HCT116 (cell line): ENCODE results near the gene ZBTB33.

Experiments used
- EGR1 ChIP-seq: IDR thresholded peaks from 2 replicates; pipeline ENCODE4 v1.6.1; 2012; ENCODE audit warnings: low read depth
- EZH2 ChIP-seq: fragments of 200-600 bp; sonication (generic); IDR thresholded peaks from 2 replicates; pipeline ENCODE4 v1.6.1; 2017; ENCODE audit warnings: antibody characterized with exemption, mixed run types
- POLR2A ChIP-seq: IDR thresholded peaks from 2 replicates; pipeline ENCODE4 v1.7.0; 2011; ENCODE audit warnings: borderline replicate concordance; ENCODE audit not compliant: insufficient read depth, insufficient read length; ENCODE audit errors: extremely low read depth
- POLR2AphosphoS5 ChIP-seq: IDR thresholded peaks from 2 replicates; pipeline ENCODE4 v1.6.1; 2011; ENCODE audit warnings: mild to moderate bottlenecking, low read depth, low read length, moderate library complexity
- SP1 ChIP-seq: IDR thresholded peaks from 2 replicates; pipeline ENCODE4 v1.6.1; 2012; ENCODE audit warnings: low read depth
- YY1 ChIP-seq: IDR thresholded peaks from 2 replicates; pipeline ENCODE4 v1.6.1; 2011; ENCODE audit warnings: low read length, low read depth, moderate library complexity, mild to moderate bottlenecking; ENCODE audit not compliant: insufficient replicate concordance; ENCODE audit errors: extremely low read depth
- ZNF274 ChIP-seq: fragments of 200-500 bp; sonication (Bioruptor generic); IDR thresholded peaks from 2 replicates; pipeline ENCODE4 v1.6.1; 2014; ENCODE audit warnings: mild to moderate bottlenecking, low read depth, low read length, inconsistent platforms
- TF ChIP-seq, protein P1 (sequence below), 3 experiments: fragments of 200-600 bp in 1 of 3; sonication (generic) in 1 of 3; IDR thresholded peaks in 2 of 3; conservative IDR thresholded peaks in 1 of 3; 2 replicates each; pipeline ENCODE4 v1.5.1; 2012 to 2017; ENCODE audit warnings: low read depth in 2 of 3, low read length in 2 of 3, antibody characterized with exemption in 1 of 3, borderline replicate concordance in 1 of 3, control low read depth in 1 of 3, mild to moderate bottlenecking in 1 of 3, mixed read lengths in 1 of 3, mixed run types in 1 of 3, moderate library complexity in 1 of 3; ENCODE audit not compliant: insufficient read depth in 1 of 3
- TF ChIP-seq, protein P2 (sequence below): IDR thresholded peaks from 2 replicates; pipeline ENCODE4 v1.6.1; 2012
- TF ChIP-seq, protein P3 (sequence below): IDR thresholded peaks from 2 replicates; pipeline ENCODE4 v1.6.1; 2011; ENCODE audit warnings: mild to moderate bottlenecking, low read length, moderate library complexity; ENCODE audit not compliant: insufficient replicate concordance; ENCODE audit errors: extremely low read depth

DNA sequence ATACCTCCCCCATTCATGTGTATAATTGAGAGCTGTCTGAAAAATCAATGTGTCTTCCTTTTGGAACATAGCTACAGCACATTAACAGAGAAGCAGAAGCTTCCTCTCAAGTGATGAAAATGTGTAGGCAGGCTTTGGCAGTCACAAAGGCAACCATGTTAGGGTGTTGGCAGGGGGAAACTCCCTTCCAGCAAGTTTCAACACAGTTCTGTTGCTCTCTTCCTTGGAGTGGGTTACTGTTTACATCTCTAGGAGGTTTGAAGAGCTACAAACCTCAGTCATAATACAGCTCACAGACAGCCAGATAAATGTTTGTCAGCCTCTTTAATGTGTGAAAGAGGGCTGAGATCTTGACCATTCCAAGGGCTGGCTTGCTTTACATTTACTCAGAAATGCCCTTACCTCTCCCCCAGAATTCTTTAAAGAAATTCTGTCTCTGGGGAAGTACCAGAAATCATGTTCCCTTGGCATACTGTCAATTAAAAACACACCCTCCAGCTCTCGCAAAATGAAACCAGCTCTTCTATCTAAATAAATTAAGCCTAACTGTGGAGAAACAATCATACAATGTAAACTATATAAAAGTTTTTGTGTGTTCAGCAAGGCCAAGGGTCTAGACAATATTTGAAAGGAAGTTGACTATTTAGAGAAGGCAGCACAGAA lies 18.9 kb downstream of the ZBTB33 start:
- no peak for TF ChIP-seq ZNF274
- TF ChIP-seq EZH2: no peak
- TF ChIP-seq, protein P1, sequence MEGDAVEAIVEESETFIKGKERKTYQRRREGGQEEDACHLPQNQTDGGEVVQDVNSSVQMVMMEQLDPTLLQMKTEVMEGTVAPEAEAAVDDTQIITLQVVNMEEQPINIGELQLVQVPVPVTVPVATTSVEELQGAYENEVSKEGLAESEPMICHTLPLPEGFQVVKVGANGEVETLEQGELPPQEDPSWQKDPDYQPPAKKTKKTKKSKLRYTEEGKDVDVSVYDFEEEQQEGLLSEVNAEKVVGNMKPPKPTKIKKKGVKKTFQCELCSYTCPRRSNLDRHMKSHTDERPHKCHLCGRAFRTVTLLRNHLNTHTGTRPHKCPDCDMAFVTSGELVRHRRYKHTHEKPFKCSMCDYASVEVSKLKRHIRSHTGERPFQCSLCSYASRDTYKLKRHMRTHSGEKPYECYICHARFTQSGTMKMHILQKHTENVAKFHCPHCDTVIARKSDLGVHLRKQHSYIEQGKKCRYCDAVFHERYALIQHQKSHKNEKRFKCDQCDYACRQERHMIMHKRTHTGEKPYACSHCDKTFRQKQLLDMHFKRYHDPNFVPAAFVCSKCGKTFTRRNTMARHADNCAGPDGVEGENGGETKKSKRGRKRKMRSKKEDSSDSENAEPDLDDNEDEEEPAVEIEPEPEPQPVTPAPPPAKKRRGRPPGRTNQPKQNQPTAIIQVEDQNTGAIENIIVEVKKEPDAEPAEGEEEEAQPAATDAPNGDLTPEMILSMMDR (IDR thresholded peaks at IDR 0.05 in 2 of 3, conservative IDR thresholded peaks at IDR 0.05 in 1 of 3; ENCODE audit: borderline replicate concordance in 1 of 3, insufficient read depth in 1 of 3, low read depth in 2 of 3, low read length in 2 of 3): no peak
- TF ChIP-seq YY1: no peak
- no peak for TF ChIP-seq SP1
- no peak for TF ChIP-seq POLR2AphosphoS5
- no peak for TF ChIP-seq POLR2A
- TF ChIP-seq, protein P2, sequence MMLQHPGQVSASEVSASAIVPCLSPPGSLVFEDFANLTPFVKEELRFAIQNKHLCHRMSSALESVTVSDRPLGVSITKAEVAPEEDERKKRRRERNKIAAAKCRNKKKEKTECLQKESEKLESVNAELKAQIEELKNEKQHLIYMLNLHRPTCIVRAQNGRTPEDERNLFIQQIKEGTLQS: no peak
- TF ChIP-seq EGR1: no peak
- TF ChIP-seq, protein P3, sequence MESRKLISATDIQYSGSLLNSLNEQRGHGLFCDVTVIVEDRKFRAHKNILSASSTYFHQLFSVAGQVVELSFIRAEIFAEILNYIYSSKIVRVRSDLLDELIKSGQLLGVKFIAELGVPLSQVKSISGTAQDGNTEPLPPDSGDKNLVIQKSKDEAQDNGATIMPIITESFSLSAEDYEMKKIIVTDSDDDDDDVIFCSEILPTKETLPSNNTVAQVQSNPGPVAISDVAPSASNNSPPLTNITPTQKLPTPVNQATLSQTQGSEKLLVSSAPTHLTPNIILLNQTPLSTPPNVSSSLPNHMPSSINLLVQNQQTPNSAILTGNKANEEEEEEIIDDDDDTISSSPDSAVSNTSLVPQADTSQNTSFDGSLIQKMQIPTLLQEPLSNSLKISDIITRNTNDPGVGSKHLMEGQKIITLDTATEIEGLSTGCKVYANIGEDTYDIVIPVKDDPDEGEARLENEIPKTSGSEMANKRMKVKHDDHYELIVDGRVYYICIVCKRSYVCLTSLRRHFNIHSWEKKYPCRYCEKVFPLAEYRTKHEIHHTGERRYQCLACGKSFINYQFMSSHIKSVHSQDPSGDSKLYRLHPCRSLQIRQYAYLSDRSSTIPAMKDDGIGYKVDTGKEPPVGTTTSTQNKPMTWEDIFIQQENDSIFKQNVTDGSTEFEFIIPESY: no peak
